ENCODE results near the gene RASSF1. TPM values are rescaled to one million over a fixed set of nuclear protein-coding genes. Genes with fewer than 3 reads are reported as not detected.

RASSF1 gene
- total RNA-seq, 1 experiment from 2014 or later: 30.2 TPM

- DNase-seq (ENCODE audit: low spot score): no peak
These were observed 4.4 kb upstream of the RASSF1 start for GRCh38 chr3:50345008-50345407.

- no peak for DNase-seq (ENCODE audit: low spot score)
These were observed 2.4 kb upstream of the RASSF1 start for GRCh38 chr3:50342813-50343633.

GRCh38 chr3:50341996-50342650 is 1.5 kb upstream of the RASSF1 start:
- no peak for DNase-seq (ENCODE audit: low spot score)

GRCh38 chr3:50341537-50341936 is 901 bp upstream of the RASSF1 start:
- DNase-seq (ENCODE audit: low spot score): no peak

- DNase-seq (ENCODE audit: low spot score): no peak
These were observed 539 bp downstream of the RASSF1 start for GRCh38 chr3:50340147-50340447.

GRCh38 chr3:50339485-50340146 is 1.0 kb downstream of the RASSF1 start:
- DNase-seq (ENCODE audit: low spot score): no peak

- DNase-seq (ENCODE audit: low spot score): no peak
These were observed 1.7 kb downstream of the RASSF1 start for GRCh38 chr3:50338965-50339364.

GRCh38 chr3:50337175-50337861 is 3.3 kb downstream of the RASSF1 start:
- DNase-seq (ENCODE audit: low spot score): peak; percentile 90

GRCh38 chr3:50336452-50337174 is 4.0 kb downstream of the RASSF1 start:
- DNase-seq (ENCODE audit: low spot score): peak; percentile 42

GRCh38 chr3:50334339-50335075 is 6.1 kb downstream of the RASSF1 start:
- DNase-seq (ENCODE audit: low spot score): no peak

- DNase-seq (ENCODE audit: low spot score): no peak
These were observed 6.8 kb downstream of the RASSF1 start for GRCh38 chr3:50333744-50334328.

- DNase-seq (ENCODE audit: low spot score): no peak
These were observed 9.2 kb downstream of the RASSF1 start for GRCh38 chr3:50331364-50331907.

- DNase-seq (ENCODE audit: low spot score): no peak
These were observed 10.3 kb downstream of the RASSF1 start for GRCh38 chr3:50330330-50330729.

GRCh38 chr3:50327943-50328691 is 12.5 kb downstream of the RASSF1 start, which contains the start of gene TUSC2:
TUSC2 (minus strand) TSS chr3:50328223; CDS start chr3:50328099, 124 bp downstream.
- DNase-seq (ENCODE audit: low spot score): peak; percentile 92

GRCh38 chr3:50327129-50327528 is 13.5 kb downstream of the RASSF1 start:
- no peak for DNase-seq (ENCODE audit: low spot score)

- DNase-seq (ENCODE audit: low spot score): no peak
These were observed 14.5 kb downstream of the RASSF1 start for GRCh38 chr3:50326182-50326541.

GRCh38 chr3:50325497-50326181 is 15.0 kb downstream of the RASSF1 start:
- no peak for DNase-seq (ENCODE audit: low spot score)

- DNase-seq (ENCODE audit: low spot score): no peak
These were observed 15.5 kb downstream of the RASSF1 start for GRCh38 chr3:50325113-50325480.
